HEK293T (cell line): ENCODE measurements around the gene ITGB3.
"Not testable (repeated sequence)": the region's sequence is repeated elsewhere in the genome, so short reads cannot be mapped to it uniquely, and the experiment has no call there.

Experiments used
- CTCF ChIA-PET: fragments of 350-600 bp; formaldehyde crosslinking; extraction: SDS; loops from one replicate; lab custom pipeline; 2021; ENCODE audit warnings: antibody characterized with exemption, inconsistent platforms; lab: Yijun Ruan, JAX
- POLR2A ChIA-PET: fragments of 350-600 bp; formaldehyde crosslinking; extraction: SDS; loops from one replicate; lab custom pipeline; 2020; ENCODE audit warnings: antibody characterized with exemption, inconsistent platforms; lab: Yijun Ruan, JAX
- DNase-seq: peaks from one replicate; pipeline ENCODE4 v3.0.0; 2012; ENCODE audit warnings: mixed read lengths; ENCODE audit errors: extremely low spot score
- ARNT ChIP-seq: fragments of 450-650 bp; IDR thresholded peaks from 2 replicates; pipeline ENCODE4 v1.6.1; 2017; ENCODE audit warnings: mild to moderate bottlenecking
- BHLHE40 ChIP-seq: fragments of 450-650 bp; IDR thresholded peaks from 2 replicates; pipeline ENCODE4 v1.6.1; 2016; ENCODE audit warnings: mild to moderate bottlenecking, moderate library complexity, borderline replicate concordance
- CTBP1 ChIP-seq: fragments of 450-650 bp; IDR thresholded peaks from 2 replicates; pipeline ENCODE4 v1.6.1; 2016; ENCODE audit warnings: borderline replicate concordance
- ELF4 ChIP-seq: fragments of 450-650 bp; IDR thresholded peaks from 2 replicates; pipeline ENCODE4 v1.6.1; 2017; ENCODE audit warnings: antibody characterized with exemption
- FOXA1 ChIP-seq: fragments of 450-650 bp; IDR thresholded peaks from 2 replicates; pipeline ENCODE4 v1.6.1; 2016; ENCODE audit warnings: mild to moderate bottlenecking
- FOXK2 ChIP-seq: fragments of 450-650 bp; IDR thresholded peaks from 2 replicates; pipeline ENCODE4 v1.6.1; 2016; ENCODE audit warnings: mild to moderate bottlenecking
- FOXM1 ChIP-seq: fragments of 450-650 bp; IDR thresholded peaks from 2 replicates; pipeline ENCODE4 v1.6.1; 2017; ENCODE audit warnings: mild to moderate bottlenecking, borderline replicate concordance
- HDGF ChIP-seq: fragments of 450-650 bp; IDR thresholded peaks from 2 replicates; pipeline ENCODE4 v1.6.1; 2017; ENCODE audit warnings: antibody characterized with exemption, borderline replicate concordance
- L3MBTL2 ChIP-seq: fragments of 450-650 bp; conservative IDR thresholded peaks from 2 replicates; pipeline ENCODE4 v1.6.1; 2016; ENCODE audit warnings: mild to moderate bottlenecking
- LEF1 ChIP-seq: fragments of 450-650 bp; IDR thresholded peaks from 2 replicates; pipeline ENCODE4 v1.6.1; 2017; ENCODE audit warnings: mild to moderate bottlenecking, borderline replicate concordance
- NFRKB ChIP-seq: fragments of 450-650 bp; IDR thresholded peaks from 2 replicates; pipeline ENCODE4 v1.6.1; 2016; ENCODE audit warnings: mild to moderate bottlenecking, moderate library complexity
- PKNOX1 ChIP-seq: fragments of 450-650 bp; IDR thresholded peaks from 2 replicates; pipeline ENCODE4 v1.6.1; 2016
- SP1 ChIP-seq: fragments of 450-650 bp; IDR thresholded peaks from 2 replicates; pipeline ENCODE4 v1.6.1; 2017
- SUZ12 ChIP-seq: fragments of 450-650 bp; IDR thresholded peaks from 2 replicates; pipeline ENCODE4 v1.6.1; 2016; ENCODE audit warnings: mild to moderate bottlenecking
- TARDBP ChIP-seq: fragments of 450-650 bp; IDR thresholded peaks from 2 replicates; pipeline ENCODE4 v1.6.1; 2016
- ZNF384 ChIP-seq: fragments of 450-650 bp; IDR thresholded peaks from 2 replicates; pipeline ENCODE4 v1.6.1; 2016

The ITGB3 gene

GRCh38 chr17:47221154-47221553 is 32.5 kb upstream of the ITGB3 start:
- TF ChIP-seq L3MBTL2 (no peak), ELF4 (no peak), HDGF (no peak), FOXA1 (no peak), TARDBP (no peak), FOXK2 (no peak), ZNF384 (no peak), LEF1 (no peak)
- no peak for DNase-seq
- CTCF ChIA-PET = no interaction called here
- POLR2A ChIA-PET = no interaction called here

DNA sequence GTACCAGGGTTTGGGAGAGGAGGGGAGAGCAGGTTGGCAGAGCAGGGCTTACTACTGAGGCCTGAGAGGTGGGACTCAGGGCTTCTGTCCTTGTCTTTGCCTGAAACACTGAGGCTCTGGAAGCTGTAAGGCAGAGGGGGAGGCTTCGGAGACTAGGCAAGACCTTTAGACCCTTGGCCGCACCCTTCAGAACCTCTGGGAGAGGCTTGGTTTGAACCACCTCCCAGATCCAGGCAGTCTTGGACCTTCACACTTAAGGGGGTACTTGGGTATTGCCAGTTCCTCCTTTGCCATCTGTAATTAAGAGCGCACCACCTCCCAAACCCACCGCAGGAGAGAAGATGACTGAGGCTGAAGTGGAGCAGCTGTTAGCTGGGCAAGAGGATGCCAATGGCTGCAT is 31.6 kb upstream of the ITGB3 start:
- CTCF ChIA-PET = no interaction called here
- DNase-seq = no peak
- TF ChIP-seq CTBP1 = no peak
- TF ChIP-seq BHLHE40 = no peak
- TF ChIP-seq ZNF384 = no peak
- TF ChIP-seq FOXK2 = no peak
- TF ChIP-seq FOXM1 = no peak
- POLR2A ChIA-PET = no interaction called here

DNA sequence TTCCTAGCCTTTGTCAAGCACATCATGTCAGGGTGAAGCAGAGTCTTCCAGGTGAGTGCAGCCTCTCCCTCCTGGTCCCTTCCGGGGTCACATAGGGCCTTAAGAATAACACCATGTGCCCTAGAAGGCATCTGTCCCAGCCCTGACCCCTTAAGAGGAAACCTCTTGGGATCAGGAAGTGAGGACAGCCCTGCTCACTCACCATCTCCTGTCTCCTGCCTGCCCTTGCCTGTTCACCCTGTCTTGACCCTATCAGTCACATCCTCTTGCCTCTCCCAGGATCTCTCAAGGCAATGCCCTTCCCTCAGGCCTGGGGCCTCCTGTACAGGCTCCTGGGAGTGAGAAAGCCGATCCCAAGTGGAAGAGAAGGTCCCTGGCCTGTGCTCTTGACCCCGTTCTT is 30.6 kb upstream of the ITGB3 start:
- no peak for TF ChIP-seq FOXK2
- TF ChIP-seq HDGF = no peak
- TF ChIP-seq TARDBP = no peak
- ChIA-PET CTCF (interaction anchor here (1.4 kb wide), 1 partner anchor 93 kb away, joined by 3 read pairs; no protein-coding TSS in a partner anchor), POLR2A (no interaction called here)
- DNase-seq = no peak

DNA sequence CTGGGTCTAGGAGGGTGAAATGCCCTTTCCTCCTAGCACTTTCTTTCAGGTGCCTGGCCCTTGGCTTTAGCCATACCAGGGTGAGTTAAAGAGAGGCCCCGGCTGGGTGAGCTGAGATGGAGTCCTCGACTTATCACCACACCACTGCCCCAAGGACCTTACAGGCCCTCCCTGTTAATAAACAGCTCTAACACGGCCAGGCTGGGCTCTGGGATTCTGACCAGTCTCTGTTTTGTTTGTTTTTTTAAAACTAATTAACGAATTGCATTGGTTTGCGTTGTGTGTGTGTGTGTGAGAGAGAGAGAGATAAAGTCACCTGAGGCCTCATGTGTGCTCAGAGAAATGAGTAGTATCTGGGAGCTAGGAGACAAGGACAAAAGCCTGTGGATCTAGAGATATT is 30.2 kb upstream of the ITGB3 start:
- no peak for DNase-seq
- ChIA-PET POLR2A (no interaction called here), CTCF (interaction anchor here (1.4 kb wide), 1 partner anchor 92 kb away, joined by 3 read pairs; no protein-coding TSS in a partner anchor)
- no peak for TF ChIP-seq LEF1
- no peak for TF ChIP-seq ARNT
- no peak for TF ChIP-seq FOXA1
- no peak for TF ChIP-seq BHLHE40
- TF ChIP-seq CTBP1 = no peak

GRCh38 chr17:47224077-47224476 is 29.6 kb upstream of the ITGB3 start:
- CTCF ChIA-PET = interaction anchor here (1.4 kb wide), 1 partner anchor 91 kb away, joined by 3 read pairs; no protein-coding TSS in a partner anchor
- POLR2A ChIA-PET, DNase-seq: not testable (repeated sequence)

DNA sequence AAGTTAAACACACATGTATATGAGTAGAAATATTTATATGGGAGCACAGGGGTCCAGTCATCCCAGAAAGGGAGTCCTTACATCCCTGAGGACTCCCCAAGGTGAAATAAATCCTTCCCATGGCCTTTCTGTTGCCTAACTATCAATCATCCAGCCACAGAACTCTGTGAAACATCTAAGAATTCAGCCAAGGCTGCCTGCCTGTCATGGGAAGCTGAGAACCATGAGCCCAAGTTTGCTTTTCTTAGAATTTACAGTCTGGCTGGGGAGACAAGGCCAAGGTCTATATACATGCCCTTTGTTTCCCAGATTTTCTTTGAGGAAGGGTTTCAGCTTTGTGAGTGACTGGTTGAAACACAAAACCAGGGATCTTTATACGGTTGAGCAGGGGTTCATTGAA is 28.7 kb upstream of the ITGB3 start:
- no peak for DNase-seq
- ChIA-PET POLR2A (no interaction called here), CTCF (no interaction called here)
- TF ChIP-seq FOXA1 (no peak), NFRKB (no peak), L3MBTL2 (no peak), FOXK2 (no peak), SUZ12 (no peak), BHLHE40 (no peak), CTBP1 (no peak)

GRCh38 chr17:47225436-47225858 is 28.2 kb upstream of the ITGB3 start:
- TF ChIP-seq HDGF (no peak), L3MBTL2 (no peak), SP1 (no peak), LEF1 (no peak), ZNF384 (no peak), NFRKB (no peak), ELF4 (no peak)
- CTCF ChIA-PET = no interaction called here
- DNase-seq = no peak
- POLR2A ChIA-PET = no interaction called here

DNA sequence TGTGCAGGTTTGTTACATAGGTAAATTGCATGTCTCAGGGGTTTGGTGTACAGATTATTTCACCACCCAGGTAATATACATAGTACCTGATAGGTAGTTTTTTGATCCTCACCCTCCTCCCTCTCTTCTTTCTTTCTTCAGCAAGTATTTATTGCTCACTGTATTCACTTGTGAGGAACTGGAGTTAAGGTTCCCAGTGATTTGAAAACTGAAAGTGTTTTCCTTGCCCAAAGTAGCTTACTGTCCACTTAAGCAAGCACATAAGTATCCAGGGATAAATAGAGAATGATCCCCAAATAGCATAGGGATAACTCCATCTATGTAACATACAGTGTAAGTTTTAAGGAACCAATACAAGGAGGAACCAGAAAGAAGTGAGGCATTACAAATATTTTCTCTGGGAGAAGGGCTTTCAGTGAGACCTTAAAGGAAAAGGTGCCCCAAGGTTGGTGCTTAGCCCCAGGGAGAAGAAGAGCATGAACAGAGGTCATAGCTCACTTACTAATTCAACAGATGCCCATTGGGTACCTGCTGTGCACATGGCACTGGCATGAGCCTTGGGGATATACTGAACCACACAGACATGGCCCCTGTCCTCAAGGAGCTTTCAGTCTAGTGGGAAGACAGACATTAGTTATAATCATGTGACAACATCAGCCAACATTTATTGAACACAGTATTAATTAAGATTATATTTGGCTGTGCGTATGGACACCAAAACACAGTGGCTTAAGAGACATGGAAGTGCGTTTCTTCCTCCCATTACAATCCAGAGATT is 27.5 kb upstream of the ITGB3 start:
- TF ChIP-seq ZNF384 (no peak), L3MBTL2 (no peak), ARNT (no peak), LEF1 (no peak), HDGF (no peak), ELF4 (no peak)
- ChIA-PET CTCF (no interaction called here), POLR2A (interaction anchor here (0.5 kb wide), 1 partner anchor 159 kb away, joined by 3 read pairs; no protein-coding TSS in a partner anchor)
- DNase-seq = no peak

DNA sequence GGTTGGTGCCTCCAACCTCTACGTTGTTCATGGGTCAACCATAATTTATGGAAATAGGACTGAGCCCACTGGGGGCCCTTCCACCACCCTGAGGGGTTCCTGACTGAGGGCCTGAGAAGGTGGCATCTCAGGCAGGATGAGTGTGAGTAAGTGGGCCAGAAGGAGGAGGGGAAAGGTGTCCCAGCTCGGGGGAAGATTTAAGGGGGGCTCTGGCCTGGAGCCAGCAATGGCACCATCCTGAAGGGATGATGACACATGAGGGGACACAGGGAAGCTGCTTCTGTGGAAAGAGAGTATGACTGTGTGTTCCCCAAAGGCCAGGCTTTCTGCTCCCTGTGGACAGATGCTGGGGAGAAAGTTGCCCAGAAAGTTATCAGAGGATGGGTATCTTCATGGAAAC is 25.8 kb upstream of the ITGB3 start:
- TF ChIP-seq LEF1 (no peak), SP1 (no peak), NFRKB (no peak), L3MBTL2 (no peak), HDGF (no peak), CTBP1 (no peak), PKNOX1 (no peak), ZNF384 (no peak), ELF4 (no peak), FOXK2 (no peak), ARNT (no peak), BHLHE40 (no peak), FOXA1 (no peak), FOXM1 (no peak), TARDBP (no peak), SUZ12 (no peak)
- ChIA-PET POLR2A (no interaction called here), CTCF (no interaction called here)
- DNase-seq = no peak
